Measurements from ENCODE around the gene LILRB1. TPM values are rescaled to one million over a fixed set of nuclear protein-coding genes. Genes with fewer than 3 reads are reported as not detected.
A peak's percentile ranks its signal among the peaks of the same experiment; 100 is the strongest.

The LILRB1 gene
- total and polyA plus RNA-seq, 10 donors: 23.5 to 249 (median 113) TPM

GRCh38 chr19:54606891-54607784 is 23.1 kb upstream of the LILRB1 start:
- TF ChIP-seq, protein P1, sequence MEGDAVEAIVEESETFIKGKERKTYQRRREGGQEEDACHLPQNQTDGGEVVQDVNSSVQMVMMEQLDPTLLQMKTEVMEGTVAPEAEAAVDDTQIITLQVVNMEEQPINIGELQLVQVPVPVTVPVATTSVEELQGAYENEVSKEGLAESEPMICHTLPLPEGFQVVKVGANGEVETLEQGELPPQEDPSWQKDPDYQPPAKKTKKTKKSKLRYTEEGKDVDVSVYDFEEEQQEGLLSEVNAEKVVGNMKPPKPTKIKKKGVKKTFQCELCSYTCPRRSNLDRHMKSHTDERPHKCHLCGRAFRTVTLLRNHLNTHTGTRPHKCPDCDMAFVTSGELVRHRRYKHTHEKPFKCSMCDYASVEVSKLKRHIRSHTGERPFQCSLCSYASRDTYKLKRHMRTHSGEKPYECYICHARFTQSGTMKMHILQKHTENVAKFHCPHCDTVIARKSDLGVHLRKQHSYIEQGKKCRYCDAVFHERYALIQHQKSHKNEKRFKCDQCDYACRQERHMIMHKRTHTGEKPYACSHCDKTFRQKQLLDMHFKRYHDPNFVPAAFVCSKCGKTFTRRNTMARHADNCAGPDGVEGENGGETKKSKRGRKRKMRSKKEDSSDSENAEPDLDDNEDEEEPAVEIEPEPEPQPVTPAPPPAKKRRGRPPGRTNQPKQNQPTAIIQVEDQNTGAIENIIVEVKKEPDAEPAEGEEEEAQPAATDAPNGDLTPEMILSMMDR (IDR thresholded peaks at IDR 0.05 in 8 of 11, conservative IDR thresholded peaks at IDR 0.05 in 3 of 11): no peak
- peak in 1 of 3 donors; percentile 22 for TF ChIP-seq POLR2AphosphoS5 (IDR thresholded peaks at IDR 0.05)
- H3K4me1 ChIP-seq: peaks cover 0 to 46% (median 17%) of the 10 kb centered on the region in 6 donors
- H3K27me3 ChIP-seq (replicated peaks in 1 of 7): peaks cover 0 to 5% (median 0%) of the 10 kb centered on the region in 7 donors
- WGBS, 5 donors: 63 to 66% (median 65%) methylated on average over 15 to 16 of the region's 16 CpGs
- intact Hi-C loops (cut with DNase I; ENCODE audit: low total_unique reads): no loop called here
- H3K9me3 ChIP-seq: peaks cover 0 to 31% (median 12%) of the 10 kb centered on the region in 8 donors
- H3K4me3 ChIP-seq: no peak overlapping the region
- DNase-seq: peak; percentile 57
- peak overlapping the region in 5 of 8 donors; percentile 15 to 73 (median 67) for H3K27ac ChIP-seq
- H3K36me3 ChIP-seq: no peaks in the 10 kb centered on the region

GRCh38 chr19:54607785-54608150 is 22.5 kb upstream of the LILRB1 start:
- 67 to 89% (median 83%) methylated on average over 4 to 5 of the region's 5 CpGs for WGBS, 5 donors
- Histone ChIP-seq H3K27ac (peak overlapping the region in 5 of 8 donors; percentile 17 to 73 (median 67)), H3K4me3 (no peak overlapping the region), H3K27me3 (replicated peaks in 1 of 7) (peaks cover 0 to 5% (median 0%) of the 10 kb centered on the region in 7 donors), H3K9me3 (peaks cover 0 to 31% (median 12%) of the 10 kb centered on the region in 8 donors), H3K36me3 (no peaks in the 10 kb centered on the region), H3K4me1 (peaks cover 0 to 52% (median 22%) of the 10 kb centered on the region in 6 donors)
- DNase-seq: no peak
- intact Hi-C loops (cut with DNase I; ENCODE audit: low total_unique reads): no loop called here
- TF ChIP-seq POLR2AphosphoS5 (IDR thresholded peaks at IDR 0.05): no peak
- TF ChIP-seq, protein P1 (IDR thresholded peaks at IDR 0.05 in 8 of 11, conservative IDR thresholded peaks at IDR 0.05 in 3 of 11): no peak
- no peak for TF ChIP-seq POLR2A (IDR thresholded peaks at IDR 0.05)

DNA sequence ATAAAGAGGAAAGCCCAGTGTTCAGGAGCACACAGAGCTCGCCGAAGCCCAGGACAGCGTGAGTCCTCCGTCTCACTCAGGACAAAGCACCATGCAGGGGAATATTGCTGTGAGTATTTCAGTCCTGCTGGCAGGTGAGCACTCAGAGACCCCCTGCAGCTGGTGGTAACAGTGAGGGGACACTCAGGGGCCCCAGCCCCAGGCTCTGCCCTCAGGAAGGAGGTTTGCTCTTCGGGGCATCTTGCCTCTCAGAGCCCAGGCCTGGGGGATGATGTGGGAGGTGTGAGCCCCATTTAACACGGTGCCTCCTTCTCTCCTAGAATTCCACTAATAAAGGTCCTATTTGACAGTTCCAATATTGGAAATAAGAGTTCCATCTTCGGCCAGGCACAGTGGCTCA is 22.1 kb upstream of the LILRB1 start:
- 83 to 95% (median 89%) methylated on average over 6 to 7 of the region's 7 CpGs for WGBS, 5 donors
- TF ChIP-seq POLR2A (IDR thresholded peaks at IDR 0.05) (no peak), POLR2AphosphoS5 (IDR thresholded peaks at IDR 0.05) (no peak)
- TF ChIP-seq, protein P1 (IDR thresholded peaks at IDR 0.05 in 8 of 11, conservative IDR thresholded peaks at IDR 0.05 in 3 of 11): no peak
- Histone ChIP-seq H3K27ac (peak overlapping the region in 4 of 8 donors; percentile 49 to 73 (median 68)), H3K9me3 (peaks cover 0 to 31% (median 12%) of the 10 kb centered on the region in 8 donors), H3K27me3 (replicated peaks in 1 of 7) (peaks cover 0 to 5% (median 0%) of the 10 kb centered on the region in 7 donors), H3K4me3 (no peak overlapping the region), H3K36me3 (no peaks in the 10 kb centered on the region), H3K4me1 (peaks cover 0 to 54% (median 23%) of the 10 kb centered on the region in 6 donors)
- no peak for DNase-seq
- intact Hi-C loops (cut with DNase I; ENCODE audit: low total_unique reads): no loop called here

- Histone ChIP-seq H3K36me3 (no peaks in the 10 kb centered on the region), H3K4me1 (peaks cover 0 to 54% (median 23%) of the 10 kb centered on the region in 6 donors), H3K27me3 (replicated peaks in 1 of 7) (peaks cover 0 to 5% (median 0%) of the 10 kb centered on the region in 7 donors), H3K4me3 (no peak overlapping the region), H3K27ac (peak overlapping the region in 4 of 8 donors; percentile 49 to 73 (median 68)), H3K9me3 (peaks cover 0 to 31% (median 12%) of the 10 kb centered on the region in 8 donors)
- intact Hi-C loops (cut with DNase I; ENCODE audit: low total_unique reads): no loop called here
- WGBS, 5 donors: 77 to 87% (median 85%) methylated on average over 12 to 15 of the region's 15 CpGs
- TF ChIP-seq, protein P1 (IDR thresholded peaks at IDR 0.05 in 8 of 11, conservative IDR thresholded peaks at IDR 0.05 in 3 of 11): no peak
- peak in 2 of 3 donors; percentile 67 to 80 for TF ChIP-seq POLR2AphosphoS5 (IDR thresholded peaks at IDR 0.05)
- DNase-seq: peak; percentile 65
These were observed 21.5 kb upstream of the LILRB1 start for GRCh38 chr19:54608792-54609191.
